Measurements from ENCODE around the gene ATP2B2. TPM values are rescaled to one million over a fixed set of nuclear protein-coding genes. Genes with fewer than 3 reads are reported as not detected.

ATP2B2 gene
- polyA plus RNA-seq, 2 of the 4 experiments (the other 2 are of a cell fraction), result 0.03 to 0.04 TPM

DNA sequence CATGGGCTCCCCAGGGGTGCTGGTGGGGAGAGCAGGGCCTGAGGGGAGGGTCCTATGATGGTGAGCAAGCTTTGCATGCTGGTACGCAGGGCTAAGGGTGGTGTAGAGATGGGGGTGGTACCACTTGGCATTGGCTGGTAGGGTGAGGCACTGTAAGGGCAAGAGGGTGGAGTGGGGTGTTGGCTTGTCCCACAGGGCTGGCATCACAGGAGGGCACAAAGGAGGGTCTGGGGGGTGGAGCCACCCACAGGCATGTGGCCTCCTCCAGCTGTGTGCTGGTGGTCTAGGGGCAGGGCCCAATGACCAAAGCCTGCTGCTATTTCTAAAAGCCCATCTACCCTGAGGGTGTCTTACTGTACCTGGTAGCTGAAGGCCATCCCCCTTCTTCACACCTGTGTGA lies 119.3 kb downstream of the ATP2B2 start:
- POLR2A ChIA-PET, result no interaction called here
- TF ChIP-seq, protein P1, sequence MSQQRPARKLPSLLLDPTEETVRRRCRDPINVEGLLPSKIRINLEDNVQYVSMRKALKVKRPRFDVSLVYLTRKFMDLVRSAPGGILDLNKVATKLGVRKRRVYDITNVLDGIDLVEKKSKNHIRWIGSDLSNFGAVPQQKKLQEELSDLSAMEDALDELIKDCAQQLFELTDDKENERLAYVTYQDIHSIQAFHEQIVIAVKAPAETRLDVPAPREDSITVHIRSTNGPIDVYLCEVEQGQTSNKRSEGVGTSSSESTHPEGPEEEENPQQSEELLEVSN (IDR thresholded peaks at IDR 0.05; ENCODE audit: borderline replicate concordance, low read depth), result no peak
- no peak for TF ChIP-seq CTCF (IDR thresholded peaks at IDR 0.05)
- no peak for TF ChIP-seq MAZ (IDR thresholded peaks at IDR 0.05; ENCODE audit: borderline replicate concordance, low read depth, low read length)
- no peak for TF ChIP-seq ESRRA (IDR thresholded peaks at IDR 0.05; ENCODE audit: borderline replicate concordance, low read length)
- TF ChIP-seq RARB (CRISPR knock-in tag; IDR thresholded peaks at IDR 0.05), result no peak
- no peak for TF ChIP-seq HOXA7 (CRISPR knock-in tag; IDR thresholded peaks at IDR 0.05)
- no peak for TF ChIP-seq SMC3 (IDR thresholded peaks at IDR 0.05)
- TF ChIP-seq REST (IDR thresholded peaks at IDR 0.05), result no peak
- TF ChIP-seq ZC3H11A (IDR thresholded peaks at IDR 0.05), result no peak
- no peak for TF ChIP-seq FOSB (CRISPR knock-in tag; IDR thresholded peaks at IDR 0.05)
- TF ChIP-seq RNF2 (IDR thresholded peaks at IDR 0.05; ENCODE audit: borderline replicate concordance, low read depth), result no peak
- no peak for TF ChIP-seq EP300 (IDR thresholded peaks at IDR 0.05)
- no peak for TF ChIP-seq HOXB13 (CRISPR knock-in tag; IDR thresholded peaks at IDR 0.05; ENCODE audit: low read depth)
- no peak for TF ChIP-seq POLR2AphosphoS2 (conservative IDR thresholded peaks at IDR 0.05; ENCODE audit: low read length)
- TF ChIP-seq RFX5 (IDR thresholded peaks at IDR 0.05), result no peak
- TF ChIP-seq TP53 (CRISPR knock-in tag; IDR thresholded peaks at IDR 0.05), result no peak
- TF ChIP-seq FOSL2 (IDR thresholded peaks at IDR 0.05), result no peak
- TF ChIP-seq FOSL2 (CRISPR knock-in tag; IDR thresholded peaks at IDR 0.05), result no peak
- no peak for TF ChIP-seq CBX2 (IDR thresholded peaks at IDR 0.05; ENCODE audit: borderline replicate concordance, low read depth)
- TF ChIP-seq, protein P2, sequence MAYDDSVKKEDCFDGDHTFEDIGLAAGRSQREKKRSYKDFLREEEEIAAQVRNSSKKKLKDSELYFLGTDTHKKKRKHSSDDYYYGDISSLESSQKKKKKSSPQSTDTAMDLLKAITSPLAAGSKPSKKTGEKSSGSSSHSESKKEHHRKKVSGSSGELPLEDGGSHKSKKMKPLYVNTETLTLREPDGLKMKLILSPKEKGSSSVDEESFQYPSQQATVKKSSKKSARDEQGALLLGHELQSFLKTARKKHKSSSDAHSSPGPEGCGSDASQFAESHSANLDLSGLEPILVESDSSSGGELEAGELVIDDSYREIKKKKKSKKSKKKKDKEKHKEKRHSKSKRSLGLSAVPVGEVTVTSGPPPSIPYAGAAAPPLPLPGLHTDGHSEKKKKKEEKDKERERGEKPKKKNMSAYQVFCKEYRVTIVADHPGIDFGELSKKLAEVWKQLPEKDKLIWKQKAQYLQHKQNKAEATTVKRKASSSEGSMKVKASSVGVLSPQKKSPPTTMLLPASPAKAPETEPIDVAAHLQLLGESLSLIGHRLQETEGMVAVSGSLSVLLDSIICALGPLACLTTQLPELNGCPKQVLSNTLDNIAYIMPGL (CRISPR knock-in tag; IDR thresholded peaks at IDR 0.05; ENCODE audit: borderline replicate concordance), result no peak
- Histone ChIP-seq H3K27ac (no peak overlapping the region), H3K4me1 (no peaks in the 10 kb centered on the region), H3K4me2 (no peak overlapping the region), H3K9me3 (no peaks in the 10 kb centered on the region), H3K4me3 (no peak overlapping the region)
- no peak for FAIRE-seq
- WGBS (ENCODE audit: missing lambda C conversion rate), result 86% methylated on average over 1 of the region's 1 CpG
- CTCF ChIA-PET, result interaction anchor here (1.3 kb wide), 1 partner anchor 352 kb away, joined by 3 read pairs; no protein-coding TSS in a partner anchor
- ATAC-seq, result no peak
- no peak for DNase-seq (ENCODE audit: low read depth in 1 of 2, low spot score in 1 of 2)
